ENCODE data around the gene USH2A.

Gene USH2A

DNA sequence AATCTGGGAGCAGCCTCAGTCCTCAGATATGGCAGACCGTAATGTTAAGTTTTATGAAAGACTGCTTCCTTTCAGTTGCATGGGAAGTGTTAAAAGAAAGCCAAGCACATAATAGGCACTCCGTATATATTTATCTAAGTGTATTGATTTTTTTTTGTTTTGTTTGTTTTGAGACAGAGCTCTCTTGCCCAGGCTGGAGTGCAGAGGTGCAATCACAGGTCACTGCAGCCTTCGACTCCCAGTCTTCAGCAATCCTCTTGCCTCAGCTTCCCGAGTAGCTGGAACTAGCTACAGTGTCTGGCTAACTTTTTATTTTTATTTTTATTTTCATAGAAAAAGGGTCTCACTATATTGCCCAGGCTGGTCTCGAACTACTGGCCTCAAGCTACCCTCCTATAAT, 341.8 kb downstream of the USH2A start:
- no peaks in the 10 kb centered on the region for H3K9me3 ChIP-seq (ENCODE audit: control insufficient read depth, insufficient read depth, low read depth, low read length)
- CTCF ChIA-PET = no interaction called here
- H3K4me1 ChIP-seq (ENCODE audit: control insufficient read depth, insufficient read depth, low read length) = no peaks in the 10 kb centered on the region
- H3K4me3 ChIP-seq (ENCODE audit: low read depth, low read length) = no peak overlapping the region
- no peaks in the 10 kb centered on the region for H3K36me3 ChIP-seq (ENCODE audit: control insufficient read depth in 2 of 2, insufficient read depth in 1 of 2, low read length in 2 of 2)
- POLR2A ChIA-PET = no interaction called here
- no peak overlapping the region for H3K27ac ChIP-seq (ENCODE audit: extremely low read depth, low read depth, low read length)
- TF ChIP-seq ZBTB8A (tag by site-specific recombination; IDR thresholded peaks at IDR 0.05) (no peak), ZNF175 (tag by site-specific recombination; IDR thresholded peaks at IDR 0.05) (no peak), ZNF529 (tag by site-specific recombination; IDR thresholded peaks at IDR 0.05; ENCODE audit: insufficient replicate concordance) (no peak), MYNN (tag by site-specific recombination; IDR thresholded peaks at IDR 0.05; ENCODE audit: borderline replicate concordance) (no peak), ZNF266 (tag by site-specific recombination; IDR thresholded peaks at IDR 0.05; ENCODE audit: low read depth) (no peak), ZBTB7A (tag by site-specific recombination; IDR thresholded peaks at IDR 0.05; ENCODE audit: low read depth) (no peak), ZNF473 (tag by site-specific recombination; IDR thresholded peaks at IDR 0.05) (no peak), ZNF133 (tag by site-specific recombination; IDR thresholded peaks at IDR 0.05) (no peak), GLIS1 (tag by site-specific recombination; IDR thresholded peaks at IDR 0.05) (no peak)
- TF ChIP-seq, protein P1, sequence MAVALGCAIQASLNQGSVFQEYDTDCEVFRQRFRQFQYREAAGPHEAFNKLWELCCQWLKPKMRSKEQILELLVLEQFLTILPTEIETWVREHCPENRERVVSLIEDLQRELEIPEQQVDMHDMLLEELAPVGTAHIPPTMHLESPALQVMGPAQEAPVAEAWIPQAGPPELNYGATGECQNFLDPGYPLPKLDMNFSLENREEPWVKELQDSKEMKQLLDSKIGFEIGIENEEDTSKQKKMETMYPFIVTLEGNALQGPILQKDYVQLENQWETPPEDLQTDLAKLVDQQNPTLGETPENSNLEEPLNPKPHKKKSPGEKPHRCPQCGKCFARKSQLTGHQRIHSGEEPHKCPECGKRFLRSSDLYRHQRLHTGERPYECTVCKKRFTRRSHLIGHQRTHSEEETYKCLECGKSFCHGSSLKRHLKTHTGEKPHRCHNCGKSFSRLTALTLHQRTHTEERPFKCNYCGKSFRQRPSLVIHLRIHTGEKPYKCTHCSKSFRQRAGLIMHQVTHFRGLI (tag by site-specific recombination; IDR thresholded peaks at IDR 0.05) = no peak
- TF ChIP-seq, protein P2, sequence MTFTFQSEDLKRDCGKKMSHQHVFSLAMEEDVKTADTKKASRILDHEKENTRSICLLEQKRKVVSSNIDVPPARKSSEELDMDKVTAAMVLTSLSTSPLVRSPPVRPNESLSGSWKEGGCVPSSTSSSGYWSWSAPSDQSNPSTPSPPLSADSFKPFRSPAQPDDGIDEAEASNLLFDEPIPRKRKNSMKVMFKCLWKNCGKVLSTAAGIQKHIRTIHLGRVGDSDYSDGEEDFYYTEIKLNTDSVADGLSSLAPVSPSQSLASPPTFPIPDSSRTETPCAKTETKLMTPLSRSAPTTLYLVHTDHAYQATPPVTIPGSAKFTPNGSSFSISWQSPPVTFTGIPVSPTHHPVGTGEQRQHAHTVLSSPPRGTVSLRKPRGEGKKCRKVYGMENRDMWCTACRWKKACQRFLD (tag by site-specific recombination; IDR thresholded peaks at IDR 0.05) = no peak
- TF ChIP-seq, protein P3, sequence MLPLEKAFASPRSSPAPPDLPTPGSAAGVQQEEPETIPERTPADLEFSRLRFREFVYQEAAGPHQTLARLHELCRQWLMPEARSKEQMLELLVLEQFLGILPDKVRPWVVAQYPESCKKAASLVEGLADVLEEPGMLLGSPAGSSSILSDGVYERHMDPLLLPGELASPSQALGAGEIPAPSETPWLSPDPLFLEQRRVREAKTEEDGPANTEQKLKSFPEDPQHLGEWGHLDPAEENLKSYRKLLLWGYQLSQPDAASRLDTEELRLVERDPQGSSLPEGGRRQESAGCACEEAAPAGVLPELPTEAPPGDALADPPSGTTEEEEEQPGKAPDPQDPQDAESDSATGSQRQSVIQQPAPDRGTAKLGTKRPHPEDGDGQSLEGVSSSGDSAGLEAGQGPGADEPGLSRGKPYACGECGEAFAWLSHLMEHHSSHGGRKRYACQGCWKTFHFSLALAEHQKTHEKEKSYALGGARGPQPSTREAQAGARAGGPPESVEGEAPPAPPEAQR (tag by site-specific recombination; IDR thresholded peaks at IDR 0.05) = no peak
- TF ChIP-seq, protein P4, sequence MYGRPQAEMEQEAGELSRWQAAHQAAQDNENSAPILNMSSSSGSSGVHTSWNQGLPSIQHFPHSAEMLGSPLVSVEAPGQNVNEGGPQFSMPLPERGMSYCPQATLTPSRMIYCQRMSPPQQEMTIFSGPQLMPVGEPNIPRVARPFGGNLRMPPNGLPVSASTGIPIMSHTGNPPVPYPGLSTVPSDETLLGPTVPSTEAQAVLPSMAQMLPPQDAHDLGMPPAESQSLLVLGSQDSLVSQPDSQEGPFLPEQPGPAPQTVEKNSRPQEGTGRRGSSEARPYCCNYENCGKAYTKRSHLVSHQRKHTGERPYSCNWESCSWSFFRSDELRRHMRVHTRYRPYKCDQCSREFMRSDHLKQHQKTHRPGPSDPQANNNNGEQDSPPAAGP (tag by site-specific recombination; IDR thresholded peaks at IDR 0.05) = no peak
- TF ChIP-seq, protein P5, sequence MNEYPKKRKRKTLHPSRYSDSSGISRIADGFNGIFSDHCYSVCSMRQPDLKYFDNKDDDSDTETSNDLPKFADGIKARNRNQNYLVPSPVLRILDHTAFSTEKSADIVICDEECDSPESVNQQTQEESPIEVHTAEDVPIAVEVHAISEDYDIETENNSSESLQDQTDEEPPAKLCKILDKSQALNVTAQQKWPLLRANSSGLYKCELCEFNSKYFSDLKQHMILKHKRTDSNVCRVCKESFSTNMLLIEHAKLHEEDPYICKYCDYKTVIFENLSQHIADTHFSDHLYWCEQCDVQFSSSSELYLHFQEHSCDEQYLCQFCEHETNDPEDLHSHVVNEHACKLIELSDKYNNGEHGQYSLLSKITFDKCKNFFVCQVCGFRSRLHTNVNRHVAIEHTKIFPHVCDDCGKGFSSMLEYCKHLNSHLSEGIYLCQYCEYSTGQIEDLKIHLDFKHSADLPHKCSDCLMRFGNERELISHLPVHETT (tag by site-specific recombination; IDR thresholded peaks at IDR 0.05) = no peak
- TF ChIP-seq, protein P6, sequence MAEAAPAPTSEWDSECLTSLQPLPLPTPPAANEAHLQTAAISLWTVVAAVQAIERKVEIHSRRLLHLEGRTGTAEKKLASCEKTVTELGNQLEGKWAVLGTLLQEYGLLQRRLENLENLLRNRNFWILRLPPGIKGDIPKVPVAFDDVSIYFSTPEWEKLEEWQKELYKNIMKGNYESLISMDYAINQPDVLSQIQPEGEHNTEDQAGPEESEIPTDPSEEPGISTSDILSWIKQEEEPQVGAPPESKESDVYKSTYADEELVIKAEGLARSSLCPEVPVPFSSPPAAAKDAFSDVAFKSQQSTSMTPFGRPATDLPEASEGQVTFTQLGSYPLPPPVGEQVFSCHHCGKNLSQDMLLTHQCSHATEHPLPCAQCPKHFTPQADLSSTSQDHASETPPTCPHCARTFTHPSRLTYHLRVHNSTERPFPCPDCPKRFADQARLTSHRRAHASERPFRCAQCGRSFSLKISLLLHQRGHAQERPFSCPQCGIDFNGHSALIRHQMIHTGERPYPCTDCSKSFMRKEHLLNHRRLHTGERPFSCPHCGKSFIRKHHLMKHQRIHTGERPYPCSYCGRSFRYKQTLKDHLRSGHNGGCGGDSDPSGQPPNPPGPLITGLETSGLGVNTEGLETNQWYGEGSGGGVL (tag by site-specific recombination; IDR thresholded peaks at IDR 0.05) = no peak

DNA sequence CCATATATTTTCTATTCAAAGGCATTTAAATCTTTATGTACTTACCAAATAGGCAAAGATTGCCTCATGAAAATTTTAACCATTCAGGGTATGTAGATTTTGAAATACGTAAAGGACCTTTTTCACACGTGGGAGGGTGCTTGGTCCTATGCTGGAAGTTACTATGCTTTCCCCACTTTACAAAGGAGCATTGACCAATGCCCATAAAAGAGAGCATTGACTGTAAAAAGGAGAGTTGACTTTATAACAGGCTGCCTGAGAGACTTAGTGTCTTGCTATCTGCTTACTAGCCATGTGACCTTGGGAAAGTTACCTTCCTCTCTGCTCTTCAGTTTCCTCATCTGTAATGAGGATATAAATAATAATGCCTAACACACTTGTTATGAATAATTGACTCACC, 346.5 kb downstream of the USH2A start:
- CTCF ChIA-PET = no interaction called here
- H3K36me3 ChIP-seq (ENCODE audit: control insufficient read depth in 2 of 2, insufficient read depth in 1 of 2, low read length in 2 of 2) = no peaks in the 10 kb centered on the region
- POLR2A ChIA-PET = no interaction called here
- no peak overlapping the region for H3K4me3 ChIP-seq (ENCODE audit: low read depth, low read length)
- H3K9me3 ChIP-seq (ENCODE audit: control insufficient read depth, insufficient read depth, low read depth, low read length) = no peaks in the 10 kb centered on the region
- H3K27ac ChIP-seq (ENCODE audit: extremely low read depth, low read depth, low read length) = no peak overlapping the region
- H3K4me1 ChIP-seq (ENCODE audit: control insufficient read depth, insufficient read depth, low read length) = no peaks in the 10 kb centered on the region
- TF ChIP-seq ZNF324 (tag by site-specific recombination; IDR thresholded peaks at IDR 0.05) (no peak), ZNF596 (tag by site-specific recombination; IDR thresholded peaks at IDR 0.05) (no peak), ZNF202 (tag by site-specific recombination; IDR thresholded peaks at IDR 0.05; ENCODE audit: borderline replicate concordance) (no peak), IKZF3 (tag by site-specific recombination; IDR thresholded peaks at IDR 0.05) (no peak), ZNF623 (tag by site-specific recombination; IDR thresholded peaks at IDR 0.05) (no peak), ZEB2 (tag by site-specific recombination; IDR thresholded peaks at IDR 0.05) (no peak)
- TF ChIP-seq, protein P7, sequence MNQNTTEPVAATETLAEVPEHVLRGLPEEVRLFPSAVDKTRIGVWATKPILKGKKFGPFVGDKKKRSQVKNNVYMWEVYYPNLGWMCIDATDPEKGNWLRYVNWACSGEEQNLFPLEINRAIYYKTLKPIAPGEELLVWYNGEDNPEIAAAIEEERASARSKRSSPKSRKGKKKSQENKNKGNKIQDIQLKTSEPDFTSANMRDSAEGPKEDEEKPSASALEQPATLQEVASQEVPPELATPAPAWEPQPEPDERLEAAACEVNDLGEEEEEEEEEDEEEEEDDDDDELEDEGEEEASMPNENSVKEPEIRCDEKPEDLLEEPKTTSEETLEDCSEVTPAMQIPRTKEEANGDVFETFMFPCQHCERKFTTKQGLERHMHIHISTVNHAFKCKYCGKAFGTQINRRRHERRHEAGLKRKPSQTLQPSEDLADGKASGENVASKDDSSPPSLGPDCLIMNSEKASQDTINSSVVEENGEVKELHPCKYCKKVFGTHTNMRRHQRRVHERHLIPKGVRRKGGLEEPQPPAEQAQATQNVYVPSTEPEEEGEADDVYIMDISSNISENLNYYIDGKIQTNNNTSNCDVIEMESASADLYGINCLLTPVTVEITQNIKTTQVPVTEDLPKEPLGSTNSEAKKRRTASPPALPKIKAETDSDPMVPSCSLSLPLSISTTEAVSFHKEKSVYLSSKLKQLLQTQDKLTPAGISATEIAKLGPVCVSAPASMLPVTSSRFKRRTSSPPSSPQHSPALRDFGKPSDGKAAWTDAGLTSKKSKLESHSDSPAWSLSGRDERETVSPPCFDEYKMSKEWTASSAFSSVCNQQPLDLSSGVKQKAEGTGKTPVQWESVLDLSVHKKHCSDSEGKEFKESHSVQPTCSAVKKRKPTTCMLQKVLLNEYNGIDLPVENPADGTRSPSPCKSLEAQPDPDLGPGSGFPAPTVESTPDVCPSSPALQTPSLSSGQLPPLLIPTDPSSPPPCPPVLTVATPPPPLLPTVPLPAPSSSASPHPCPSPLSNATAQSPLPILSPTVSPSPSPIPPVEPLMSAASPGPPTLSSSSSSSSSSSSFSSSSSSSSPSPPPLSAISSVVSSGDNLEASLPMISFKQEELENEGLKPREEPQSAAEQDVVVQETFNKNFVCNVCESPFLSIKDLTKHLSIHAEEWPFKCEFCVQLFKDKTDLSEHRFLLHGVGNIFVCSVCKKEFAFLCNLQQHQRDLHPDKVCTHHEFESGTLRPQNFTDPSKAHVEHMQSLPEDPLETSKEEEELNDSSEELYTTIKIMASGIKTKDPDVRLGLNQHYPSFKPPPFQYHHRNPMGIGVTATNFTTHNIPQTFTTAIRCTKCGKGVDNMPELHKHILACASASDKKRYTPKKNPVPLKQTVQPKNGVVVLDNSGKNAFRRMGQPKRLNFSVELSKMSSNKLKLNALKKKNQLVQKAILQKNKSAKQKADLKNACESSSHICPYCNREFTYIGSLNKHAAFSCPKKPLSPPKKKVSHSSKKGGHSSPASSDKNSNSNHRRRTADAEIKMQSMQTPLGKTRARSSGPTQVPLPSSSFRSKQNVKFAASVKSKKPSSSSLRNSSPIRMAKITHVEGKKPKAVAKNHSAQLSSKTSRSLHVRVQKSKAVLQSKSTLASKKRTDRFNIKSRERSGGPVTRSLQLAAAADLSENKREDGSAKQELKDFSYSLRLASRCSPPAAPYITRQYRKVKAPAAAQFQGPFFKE (tag by site-specific recombination; IDR thresholded peaks at IDR 0.05; ENCODE audit: borderline replicate concordance) = no peak

Data from HEK293 (cell line).